K562 (cell line): ENCODE measurements around the gene RASAL3. TPM values are rescaled to one million over a fixed set of nuclear protein-coding genes. Genes with fewer than 3 reads are reported as not detected.

Experiments used
- ATAC-seq: fragments of 200-7000 bp; cut with Tn5 transposase; 3 replicates; pipeline ENCODE4 v1.9.1; 2020; ENCODE audit warnings: moderate library complexity
- BruUV-seq: library from RNA; stranded (reverse); fragments of 400-500 nt; replicated peaks from 2 replicates; lab custom pipeline; 2021; lab: Mats Ljungman, UMichigan
- CTCF ChIA-PET: fragments of 300-600 bp; formaldehyde crosslinking; extraction: SDS; loops from one replicate; lab custom pipeline; 2021; ENCODE audit warnings: low intra/inter-chr PET ratio; lab: Yijun Ruan, JAX
- POLR2A ChIA-PET: fragments of 300-600, 350-650 bp; sonication (Branson Sonifier 250); formaldehyde crosslinking; extraction: SDS; loops from one replicate; lab custom pipeline; 2021; ENCODE audit warnings: antibody characterized with exemption, inconsistent platforms; lab: Yijun Ruan, JAX
- DNase-seq, 4 experiments: peaks; one replicate each; pipeline versions ENCODE4 v3.0.0 to v3.0.0-alpha.2; 2011 to 2018; ENCODE audit warnings: low spot score in 3 of 4, mixed read lengths in 3 of 4; ENCODE audit errors: extremely low read depth in 1 of 4
- FAIRE-seq: peaks from 2 replicates; lab custom pipeline; 2011; peaks lifted over from hg19 to GRCh38; lab: Jason Lieb, UNC
- H2AFZ ChIP-seq: 2 replicates; pipeline ENCODE4 v1.6.0; 2011; ENCODE audit warnings: low read depth, low read length, control low read depth, inconsistent platforms
- H3K27ac ChIP-seq: fragments of 200-600 bp; 3 replicates; pipeline ENCODE4 v1.8.0; 2011; ENCODE audit warnings: low read depth, mild to moderate bottlenecking, control low read depth, inconsistent platforms, low read length, moderate library complexity, mixed read lengths; ENCODE audit errors: extremely low read depth
- H3K27me3 ChIP-seq, 2 experiments: fragments of 300-600 bp in 1 of 2; 2 replicates in 1 of 2; 3 replicates in 1 of 2; pipeline versions ENCODE4 v1.6.0 to v1.8.0; 2011; ENCODE audit warnings: inconsistent platforms in 2 of 2, low read length in 2 of 2, mild to moderate bottlenecking in 1 of 2, mixed read lengths in 1 of 2, moderate library complexity in 1 of 2; ENCODE audit not compliant: control insufficient read depth in 2 of 2, insufficient read depth in 2 of 2
- H3K36me3 ChIP-seq: fragments of 300-600 bp; 3 replicates; pipeline ENCODE4 v1.8.0; 2011; ENCODE audit warnings: mild to moderate bottlenecking, low read length, inconsistent platforms; ENCODE audit not compliant: control insufficient read depth, insufficient read depth
- H3K4me1 ChIP-seq, 2 experiments: fragments of 200-600 bp in 1 of 2; replicated peaks in 1 of 2; 2 replicates in 1 of 2; 3 replicates in 1 of 2; pipeline versions ENCODE4 v1.5.1 to v1.8.0; 2011; ENCODE audit warnings: inconsistent platforms in 2 of 2, low read length in 2 of 2, mild to moderate bottlenecking in 1 of 2, mixed read lengths in 1 of 2, moderate library complexity in 1 of 2; ENCODE audit not compliant: control insufficient read depth in 2 of 2, insufficient read depth in 2 of 2
- H3K4me2 ChIP-seq: 2 replicates; pipeline ENCODE4 v1.6.1; 2011; ENCODE audit warnings: low read length, control low read depth, inconsistent platforms, mixed read lengths; ENCODE audit not compliant: insufficient read depth
- H3K4me3 ChIP-seq: fragments of 200-600 bp; sonication (generic), shearing (Covaris generic); 2 replicates; pipeline ENCODE4 v1.5.1; 2016; ENCODE audit warnings: control low read depth, inconsistent platforms
- H3K79me2 ChIP-seq: fragments of 200-600 bp; 3 replicates; pipeline ENCODE4 v1.8.0; 2011; ENCODE audit warnings: low read length, inconsistent platforms; ENCODE audit not compliant: control insufficient read depth, insufficient read depth
- H3K9ac ChIP-seq, 2 experiments: 2 replicates each; pipeline versions ENCODE4 v1.6.0 to v1.6.1; 2011; ENCODE audit warnings: low read depth in 2 of 2, low read length in 2 of 2, control low read depth in 1 of 2, inconsistent platforms in 1 of 2, mild to moderate bottlenecking in 1 of 2, mixed read lengths in 1 of 2; ENCODE audit not compliant: insufficient read depth in 1 of 2
- H3K9me1 ChIP-seq: one replicate; pipeline ENCODE4 v1.6.0; 2011; ENCODE audit warnings: inconsistent platforms, mild to moderate bottlenecking, low read length, moderate library complexity; ENCODE audit not compliant: control insufficient read depth, insufficient read depth
- H3K9me3 ChIP-seq: replicated peaks from 2 replicates; pipeline ENCODE4 v1.5.1; 2011; ENCODE audit warnings: low read depth, low read length, inconsistent platforms; ENCODE audit not compliant: control insufficient read depth, insufficient read depth
- H4K20me1 ChIP-seq: replicated peaks from 2 replicates; pipeline ENCODE4 v1.6.1; 2011; ENCODE audit warnings: low read length, inconsistent platforms, mixed read lengths; ENCODE audit not compliant: control insufficient read depth, insufficient read depth
- BCOR ChIP-seq: fragments of 450-650 bp; IDR thresholded peaks from 2 replicates; pipeline ENCODE4 v1.6.1; 2016
- EGR1 ChIP-seq: fragments of 450-650 bp; conservative IDR thresholded peaks from 2 replicates; pipeline ENCODE4 v1.6.1; 2017; ENCODE audit warnings: mild to moderate bottlenecking
- FUS ChIP-seq: fragments of 200-400 bp; formaldehyde crosslinking; optimal IDR thresholded peaks from 2 replicates; pipeline ENCODE3; 2017; ENCODE audit warnings: low read depth, low read length
- RBM22 ChIP-seq: fragments of 200-400 bp; formaldehyde crosslinking; IDR thresholded peaks from 2 replicates; pipeline ENCODE4 v1.6.1; 2018; ENCODE audit warnings: low read length, low read depth; ENCODE audit not compliant: poor library complexity, severe bottlenecking
- RBM25 ChIP-seq: fragments of 200-400 bp; formaldehyde crosslinking; IDR thresholded peaks from 2 replicates; pipeline ENCODE4 v1.6.1; 2018; ENCODE audit warnings: low read length, low read depth, moderate library complexity; ENCODE audit not compliant: severe bottlenecking
- WGBS: fragments of 100-300 bp; shearing (Covaris generic); methylation state at CpG from one replicate; pipeline ENCODE4 v1.1.6; 2016; ENCODE audit warnings: low coverage, mixed read lengths; ENCODE audit not compliant: insufficient coverage; ENCODE audit errors: missing lambda C conversion rate; 5-methylcytosine and 5-hydroxymethylcytosine counted together
- in situ Hi-C: fragments of 300-500 bp; cut with MboI; formaldehyde crosslinking; loops from 4 replicates; pipeline ENCODE4 v1.15.0; 2018; ENCODE audit warnings: inconsistent platforms, mixed read lengths
- intact Hi-C: fragments of 100-400 bp; cut with micrococcal nuclease; formaldehyde crosslinking; loops from 2 replicates; pipeline ENCODE4 v1.14.2; 2022
- polyA plus RNA-seq, 8 experiments: library from polyadenylated mRNA; depleted of rRNA in 4 of 8; stranded (reverse) in 5 of 8; unstranded in 3 of 8; fragments of >200 nt; fragmentation: Nextera tagmentation in 2 of 8; fragmentation: Illumina TruSeq in 1 of 8; extraction: Ambion mirVana in 2 of 8; extraction: Trizol in 1 of 8; gene quantifications; 2 replicates each; pipeline versions ENCODE4 v1.2.1 to v1.2.3, GENCODE V29; 2011 to 2014; ENCODE audit warnings: inconsistent platforms in 1 of 8, missing spikeins in 1 of 8
- total RNA-seq, 7 experiments: library from RNA; depleted of rRNA in 6 of 7; stranded (reverse); fragments of >200 nt in 6 of 7; fragmentation: Illumina TruSeq in 2 of 7; extraction: Trizol in 2 of 7; gene quantifications; 2 replicates each; pipeline versions ENCODE4 v1.2.1 to v1.2.3, GENCODE V29; 2011 to 2021; ENCODE audit warnings: low replicate concordance in 1 of 7
- TF ChIP-seq, protein P1 (sequence below), 2 experiments: fragments of 450-650 bp; formaldehyde crosslinking in 1 of 2; IDR thresholded peaks; 2 replicates each; pipeline versions ENCODE4 v1.4.0 to v1.6.1; 2014 to 2020; ENCODE audit warnings: mild to moderate bottlenecking in 2 of 2, borderline replicate concordance in 1 of 2, low read depth in 1 of 2
- TF ChIP-seq, protein P2 (sequence below), 2 experiments: fragments of 450-650 bp in 1 of 2; sonication (generic) in 1 of 2; formaldehyde crosslinking; conservative IDR thresholded peaks; 2 replicates each; pipeline versions ENCODE4 v1.4.0 to v1.8.1; 2020 to 2022; ENCODE audit warnings: mild to moderate bottlenecking in 1 of 2, missing genetic modification reagents in 1 of 2
- TF ChIP-seq, protein P3 (sequence below): fragments of 250-450 bp; sonication (Bioruptor Pico); IDR thresholded peaks from 2 replicates; pipeline ENCODE4 v1.8.0; 2021; ENCODE audit warnings: moderate library complexity, mild to moderate bottlenecking, inconsistent platforms

Gene RASAL3
- total and polyA plus RNA-seq, 9 of the 15 experiments (the other 6 are each of a cell fraction or from before 2014, with no cell fraction given) = 0.07 to 0.44 TPM; not detected in 7

DNA sequence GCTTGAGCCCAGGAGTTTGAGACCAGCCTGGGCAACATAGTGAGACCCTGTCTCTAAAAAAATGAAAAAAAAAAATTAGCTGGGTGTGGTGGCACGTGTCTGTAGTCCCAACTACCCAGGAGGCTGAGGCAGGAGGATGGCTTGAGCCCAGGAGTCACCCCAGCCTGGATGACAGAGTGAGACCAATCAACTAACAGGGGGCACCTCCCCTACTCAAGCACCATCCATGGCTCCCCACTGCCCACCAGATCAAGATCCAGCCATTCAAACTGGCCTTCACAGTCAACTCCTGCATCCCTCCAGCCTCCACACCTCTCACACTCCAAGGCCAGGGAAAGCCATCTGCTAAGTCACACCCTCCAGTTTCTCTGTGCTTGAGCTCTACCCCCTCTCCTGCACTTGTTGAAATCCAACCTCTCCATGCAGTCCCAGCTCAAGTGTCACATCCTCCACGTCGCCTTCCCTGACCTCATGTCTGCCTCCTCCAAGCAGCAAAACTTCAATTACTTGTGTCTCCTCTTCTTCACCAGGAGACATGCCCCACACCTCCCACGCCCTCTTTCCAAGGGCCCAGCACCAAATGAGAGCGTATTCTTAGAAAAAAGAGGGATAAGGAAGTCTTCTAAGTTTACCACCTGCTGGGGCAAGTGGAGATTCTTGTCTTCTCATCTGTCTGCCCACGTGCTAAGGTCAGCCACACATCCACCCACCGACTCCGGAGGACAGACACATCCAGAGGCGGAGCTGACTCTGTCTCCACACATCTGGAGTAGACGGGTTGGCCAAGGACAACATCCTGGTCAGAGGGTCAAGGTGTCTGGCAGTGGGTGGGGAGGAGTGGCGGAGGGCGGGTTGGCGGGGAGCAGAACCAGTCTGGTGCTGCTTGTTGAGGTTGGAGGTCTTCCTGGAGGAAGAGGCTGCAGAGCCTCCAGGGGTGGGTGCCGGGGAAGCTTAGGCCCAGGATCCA is 43.0 kb upstream of the RASAL3 start:
- H3K9me1 ChIP-seq = no peaks in the 10 kb centered on the region
- 0 out of 2 replicates have a peak, but pooled peaks cover 8% of the 10 kb centered on the region for H4K20me1 ChIP-seq
- H3K79me2 ChIP-seq = no peaks in the 10 kb centered on the region
- peaks cover 0 to 15% of the 10 kb centered on the region in 2 experiments; a peak in 3 of 5 replicates for H3K4me1 ChIP-seq
- ATAC-seq (peak; percentile 27; the same call in 1 of the 3 replicates), DNase-seq (peak in 3 of 4 experiments; percentile 21 to 30 (median 22)), FAIRE-seq (peak; percentile 57)
- H3K27me3 ChIP-seq = peaks cover 5 to 53% of the 10 kb centered on the region in 2 experiments; a peak in 3 of 5 replicates
- whole genome bisulfite sequencing = under 1% methylated on average over 11 of the region's 14 CpGs
- no peaks in the 10 kb centered on the region for H3K36me3 ChIP-seq
- no peak overlapping the region for H3K4me3 ChIP-seq
- POLR2A ChIA-PET = interaction anchor here (0.6 to 0.9 kb wide), 3 partner anchors 14 to 306 kb away, joined by 3 to 4 read pairs (median 3); no protein-coding TSS in a partner anchor
- intact Hi-C loops (no loop called here), in situ Hi-C loops (no loop called here)
- H3K4me2 ChIP-seq = no peak overlapping the region
- H3K27ac ChIP-seq = no peak overlapping the region
- H2AFZ ChIP-seq = no peak overlapping the region
- no peaks in the 10 kb centered on the region for H3K9me3 ChIP-seq
- H3K9ac ChIP-seq = no peak overlapping the region
- BruUV-seq = no TSS peak
- CTCF ChIA-PET = interaction anchor here (0.6 kb wide), 1 partner anchor 27 kb away, joined by 3 read pairs; no protein-coding TSS in a partner anchor
- TF ChIP-seq, protein P1, sequence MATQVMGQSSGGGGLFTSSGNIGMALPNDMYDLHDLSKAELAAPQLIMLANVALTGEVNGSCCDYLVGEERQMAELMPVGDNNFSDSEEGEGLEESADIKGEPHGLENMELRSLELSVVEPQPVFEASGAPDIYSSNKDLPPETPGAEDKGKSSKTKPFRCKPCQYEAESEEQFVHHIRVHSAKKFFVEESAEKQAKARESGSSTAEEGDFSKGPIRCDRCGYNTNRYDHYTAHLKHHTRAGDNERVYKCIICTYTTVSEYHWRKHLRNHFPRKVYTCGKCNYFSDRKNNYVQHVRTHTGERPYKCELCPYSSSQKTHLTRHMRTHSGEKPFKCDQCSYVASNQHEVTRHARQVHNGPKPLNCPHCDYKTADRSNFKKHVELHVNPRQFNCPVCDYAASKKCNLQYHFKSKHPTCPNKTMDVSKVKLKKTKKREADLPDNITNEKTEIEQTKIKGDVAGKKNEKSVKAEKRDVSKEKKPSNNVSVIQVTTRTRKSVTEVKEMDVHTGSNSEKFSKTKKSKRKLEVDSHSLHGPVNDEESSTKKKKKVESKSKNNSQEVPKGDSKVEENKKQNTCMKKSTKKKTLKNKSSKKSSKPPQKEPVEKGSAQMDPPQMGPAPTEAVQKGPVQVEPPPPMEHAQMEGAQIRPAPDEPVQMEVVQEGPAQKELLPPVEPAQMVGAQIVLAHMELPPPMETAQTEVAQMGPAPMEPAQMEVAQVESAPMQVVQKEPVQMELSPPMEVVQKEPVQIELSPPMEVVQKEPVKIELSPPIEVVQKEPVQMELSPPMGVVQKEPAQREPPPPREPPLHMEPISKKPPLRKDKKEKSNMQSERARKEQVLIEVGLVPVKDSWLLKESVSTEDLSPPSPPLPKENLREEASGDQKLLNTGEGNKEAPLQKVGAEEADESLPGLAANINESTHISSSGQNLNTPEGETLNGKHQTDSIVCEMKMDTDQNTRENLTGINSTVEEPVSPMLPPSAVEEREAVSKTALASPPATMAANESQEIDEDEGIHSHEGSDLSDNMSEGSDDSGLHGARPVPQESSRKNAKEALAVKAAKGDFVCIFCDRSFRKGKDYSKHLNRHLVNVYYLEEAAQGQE (IDR thresholded peaks at IDR 0.05; ENCODE audit: borderline replicate concordance) = no peak
- TF ChIP-seq, protein P1 (CRISPR knock-in tag; IDR thresholded peaks at IDR 0.05; ENCODE audit: low read depth) = no peak
- peak; percentile 55 for TF ChIP-seq RBM25
- peak; percentile 58 for TF ChIP-seq EGR1
- 0 out of 2 replicates have a peak, but pooled peaks have one; percentile 54 for TF ChIP-seq BCOR
- TF ChIP-seq FUS = no peak
- no peak for TF ChIP-seq RBM22
- TF ChIP-seq, protein P2, sequence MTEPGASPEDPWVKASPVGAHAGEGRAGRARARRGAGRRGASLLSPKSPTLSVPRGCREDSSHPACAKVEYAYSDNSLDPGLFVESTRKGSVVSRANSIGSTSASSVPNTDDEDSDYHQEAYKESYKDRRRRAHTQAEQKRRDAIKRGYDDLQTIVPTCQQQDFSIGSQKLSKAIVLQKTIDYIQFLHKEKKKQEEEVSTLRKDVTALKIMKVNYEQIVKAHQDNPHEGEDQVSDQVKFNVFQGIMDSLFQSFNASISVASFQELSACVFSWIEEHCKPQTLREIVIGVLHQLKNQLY (CRISPR knock-in tag; conservative IDR thresholded peaks at IDR 0.05) = no peak
- TF ChIP-seq, protein P3, sequence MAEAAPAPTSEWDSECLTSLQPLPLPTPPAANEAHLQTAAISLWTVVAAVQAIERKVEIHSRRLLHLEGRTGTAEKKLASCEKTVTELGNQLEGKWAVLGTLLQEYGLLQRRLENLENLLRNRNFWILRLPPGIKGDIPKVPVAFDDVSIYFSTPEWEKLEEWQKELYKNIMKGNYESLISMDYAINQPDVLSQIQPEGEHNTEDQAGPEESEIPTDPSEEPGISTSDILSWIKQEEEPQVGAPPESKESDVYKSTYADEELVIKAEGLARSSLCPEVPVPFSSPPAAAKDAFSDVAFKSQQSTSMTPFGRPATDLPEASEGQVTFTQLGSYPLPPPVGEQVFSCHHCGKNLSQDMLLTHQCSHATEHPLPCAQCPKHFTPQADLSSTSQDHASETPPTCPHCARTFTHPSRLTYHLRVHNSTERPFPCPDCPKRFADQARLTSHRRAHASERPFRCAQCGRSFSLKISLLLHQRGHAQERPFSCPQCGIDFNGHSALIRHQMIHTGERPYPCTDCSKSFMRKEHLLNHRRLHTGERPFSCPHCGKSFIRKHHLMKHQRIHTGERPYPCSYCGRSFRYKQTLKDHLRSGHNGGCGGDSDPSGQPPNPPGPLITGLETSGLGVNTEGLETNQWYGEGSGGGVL = no peak
